GM19328 (cell line): ENCODE results near the gene BICC1.

Experiments used
- ATAC-seq: cut with Tn5 transposase; IDR thresholded peaks from one replicate; pipeline ENCODE4 v1.9.1; 2021; ENCODE audit warnings: mild to moderate bottlenecking, moderate library complexity; ENCODE audit not compliant: unreplicated experiment

BICC1 gene

DNA sequence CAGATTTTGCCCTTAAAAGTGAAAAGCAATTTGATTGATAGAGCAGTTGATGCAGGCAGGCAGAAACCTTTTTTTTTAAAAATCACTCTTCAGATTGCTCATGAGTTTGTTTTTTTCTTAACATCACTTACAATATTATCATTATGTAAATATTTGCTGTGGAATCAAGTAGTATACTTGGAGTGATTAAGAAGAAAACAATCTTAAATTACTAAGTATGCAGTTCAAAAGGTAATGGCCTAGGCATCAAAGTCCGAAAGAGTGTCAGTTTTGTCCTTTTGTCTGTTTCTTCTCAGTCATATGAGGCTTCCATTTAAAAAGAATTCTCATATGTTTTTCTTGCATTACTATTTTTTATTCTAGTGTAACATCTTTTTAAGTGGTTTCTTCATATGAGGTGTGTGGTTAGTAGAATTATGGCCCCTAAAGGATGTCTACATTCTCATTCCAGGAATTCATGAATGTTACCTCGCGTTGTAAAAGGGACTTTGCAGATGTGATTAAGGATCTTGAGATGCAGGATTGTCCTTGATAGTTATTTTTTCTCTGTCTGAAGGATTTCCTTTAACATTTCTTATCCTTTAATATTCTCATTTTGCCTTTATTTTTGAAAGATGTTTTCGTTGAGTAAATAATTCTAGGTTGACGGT is 44.0 kb downstream of the BICC1 start:
- ATAC-seq = no peak

DNA sequence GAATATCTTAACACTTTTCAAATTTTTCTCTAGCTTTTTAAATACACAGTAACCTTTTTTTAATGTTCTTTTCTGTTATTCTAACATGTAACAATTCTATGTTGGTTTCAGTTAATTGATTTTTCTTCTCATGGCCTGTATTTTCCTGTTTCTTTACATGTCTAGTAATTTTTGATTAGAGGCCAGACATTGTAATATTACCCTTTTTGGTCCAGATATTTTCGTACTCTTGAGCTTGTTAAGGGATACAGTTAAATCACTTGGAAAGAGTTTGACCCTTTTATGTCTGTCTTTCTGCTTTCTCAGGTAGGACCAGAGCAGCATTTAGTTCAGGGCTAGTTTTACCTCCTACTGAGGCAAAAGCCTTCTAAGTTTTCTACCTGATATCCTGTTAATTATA is 45.0 kb downstream of the BICC1 start:
- ATAC-seq = no peak

DNA sequence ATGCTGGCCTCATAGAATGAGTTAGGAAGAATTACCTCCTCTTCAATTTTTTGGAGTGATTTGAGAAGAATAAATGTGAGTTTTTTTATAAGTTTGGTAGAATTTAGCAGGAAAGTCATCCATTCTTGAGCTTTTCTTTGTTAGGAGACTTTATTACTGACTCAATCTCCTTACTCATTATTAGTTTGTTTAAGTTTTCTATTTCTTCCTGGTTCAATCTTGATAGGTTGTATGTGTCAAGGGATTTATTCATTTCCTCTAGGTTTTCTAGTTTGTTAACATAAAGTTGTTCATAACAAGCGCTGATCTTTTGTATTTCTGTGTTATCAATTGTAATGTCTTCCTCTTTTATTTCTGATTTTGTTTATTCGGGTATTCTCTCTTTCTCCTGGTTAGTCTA is 47.4 kb downstream of the BICC1 start:
- no peak for ATAC-seq

DNA sequence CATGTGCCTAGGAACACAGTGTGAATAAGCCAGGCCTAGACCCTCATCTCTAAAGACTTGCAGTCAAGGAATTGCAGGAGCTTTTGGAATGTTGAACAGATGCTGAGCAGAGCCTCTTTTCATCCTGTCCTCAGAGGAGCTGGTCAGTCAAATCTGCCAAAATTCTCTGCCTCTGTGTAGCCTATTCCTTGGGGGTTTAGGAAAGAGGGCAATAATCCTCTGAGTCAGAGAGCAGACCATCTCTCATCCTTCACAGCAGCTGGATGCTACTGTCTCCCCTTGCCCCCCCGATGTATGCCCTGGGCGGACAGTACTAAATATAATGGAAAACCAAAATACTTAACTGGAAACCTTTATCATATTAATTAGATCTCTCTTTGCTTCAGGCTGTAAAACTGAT is 52.6 kb downstream of the BICC1 start:
- no peak for ATAC-seq

DNA sequence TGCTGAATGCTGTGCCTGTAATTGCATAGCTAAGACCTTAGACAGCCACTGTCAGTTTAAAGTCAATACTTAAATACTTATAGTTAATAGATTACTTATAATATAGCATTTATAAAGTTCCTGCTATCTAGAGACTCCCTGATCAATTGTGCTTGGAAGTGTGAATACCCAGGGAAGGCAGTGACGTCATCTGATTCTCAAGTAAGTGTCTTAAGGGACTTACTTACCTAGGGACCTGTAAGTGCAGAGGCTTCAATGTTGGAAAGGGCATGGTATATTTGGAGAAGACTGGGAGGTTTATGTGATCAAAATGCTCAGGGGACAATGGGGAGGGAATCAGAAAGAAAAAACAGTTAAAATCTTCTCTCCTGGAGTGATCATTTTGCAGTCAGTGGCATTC is 55.0 kb downstream of the BICC1 start:
- ATAC-seq = no peak

DNA sequence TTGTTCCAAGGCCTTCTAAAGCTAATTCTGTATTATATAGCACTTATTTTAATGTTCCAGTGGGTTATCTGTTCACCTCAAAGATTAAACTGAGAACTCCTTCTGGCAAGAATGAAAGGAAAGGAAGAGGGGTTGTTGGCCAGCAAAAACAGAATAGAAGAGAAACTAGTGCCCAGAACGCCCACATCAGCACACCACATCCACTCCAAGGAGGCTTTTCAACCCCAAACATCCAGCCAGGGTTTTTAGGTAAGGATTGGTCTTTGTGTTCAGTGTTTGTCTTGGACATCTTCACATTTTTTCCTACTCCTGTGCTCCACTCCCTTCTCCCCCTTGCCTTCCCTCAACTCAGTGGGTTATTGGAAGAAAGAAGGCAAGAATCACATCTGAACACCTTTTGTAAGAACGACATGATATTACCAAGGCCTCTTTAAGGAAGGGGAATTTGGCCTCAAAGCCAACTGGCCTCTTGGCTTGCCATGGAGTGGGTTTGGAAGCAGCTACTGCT is 55.8 kb downstream of the BICC1 start:
- no peak for ATAC-seq

DNA sequence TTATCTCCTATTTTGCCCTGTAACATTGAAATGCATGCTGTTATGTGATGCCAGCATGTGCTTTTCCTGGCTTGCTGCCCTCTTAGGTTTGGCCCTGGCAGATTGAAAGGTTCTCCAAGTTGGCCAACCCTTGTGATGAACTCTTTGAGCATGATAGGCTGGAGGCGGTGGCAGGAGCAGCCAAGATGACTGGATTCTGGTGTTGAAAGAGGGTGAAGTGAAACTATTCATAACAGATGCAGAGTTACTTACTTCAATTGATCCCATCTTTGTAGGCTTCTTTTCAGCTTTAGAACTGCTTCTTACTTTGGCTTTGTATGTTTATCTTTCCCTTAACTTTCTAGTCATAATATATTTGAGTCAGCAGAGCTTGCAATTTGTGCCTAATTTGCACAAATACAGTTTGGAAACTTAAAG is 57.6 kb downstream of the BICC1 start:
- ATAC-seq = no peak

DNA sequence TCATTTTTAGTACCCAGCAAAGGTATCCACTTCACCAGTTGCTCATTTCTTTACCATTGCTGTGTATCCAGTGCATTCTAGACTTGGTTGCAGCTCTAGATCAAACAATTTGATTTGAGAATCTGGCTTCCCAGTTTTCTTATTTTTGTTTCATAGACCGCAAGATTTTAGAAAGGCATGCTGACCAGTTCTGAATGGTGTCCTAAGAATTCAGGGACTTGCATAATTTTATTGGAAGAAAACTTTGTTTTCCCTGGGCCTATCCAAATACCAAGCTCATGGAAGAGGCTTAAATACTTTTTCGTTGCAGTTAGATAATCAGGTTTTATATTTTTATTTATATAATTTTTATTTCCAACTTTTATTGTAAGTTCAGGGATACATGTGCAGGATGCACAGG is 58.3 kb downstream of the BICC1 start:
- no peak for ATAC-seq

DNA sequence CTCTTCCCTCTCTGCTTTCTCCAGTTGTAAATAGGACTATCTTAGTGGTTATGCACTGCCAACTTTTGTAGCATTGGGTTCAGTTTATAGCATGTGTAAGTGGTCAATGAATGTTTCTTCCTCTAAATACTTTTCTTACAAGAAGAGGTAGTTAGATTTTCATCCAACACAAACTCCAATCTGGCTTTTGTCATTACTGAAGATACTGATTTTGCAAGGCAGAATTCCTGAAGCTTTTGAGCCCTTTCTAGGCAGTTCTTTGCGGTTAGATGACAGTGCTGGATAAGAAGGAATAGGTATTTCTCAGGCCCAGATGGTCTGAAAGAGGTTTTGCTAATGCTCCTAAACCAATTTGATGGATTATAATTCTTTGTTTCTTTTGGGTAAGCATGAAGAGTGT is 60.5 kb downstream of the BICC1 start:
- no peak for ATAC-seq

DNA sequence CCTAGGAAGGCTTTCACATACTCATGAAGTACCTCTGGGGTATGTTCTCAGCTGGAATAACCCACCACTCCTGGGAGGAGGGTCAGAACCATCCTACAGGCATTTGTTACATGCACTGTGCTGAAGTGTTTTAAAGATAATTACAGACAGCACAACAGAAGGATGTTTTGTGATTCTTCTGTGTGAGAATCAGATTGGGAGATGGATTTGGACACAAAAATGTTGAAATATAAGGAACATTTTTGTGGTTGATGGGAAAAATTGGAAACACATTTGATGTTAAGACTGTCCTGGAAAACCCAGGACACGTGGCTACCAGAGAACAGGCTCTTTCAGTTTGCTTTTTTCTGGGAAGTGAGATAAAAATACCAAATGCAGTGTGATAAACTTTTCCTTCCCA is 61.4 kb downstream of the BICC1 start:
- no peak for ATAC-seq

DNA sequence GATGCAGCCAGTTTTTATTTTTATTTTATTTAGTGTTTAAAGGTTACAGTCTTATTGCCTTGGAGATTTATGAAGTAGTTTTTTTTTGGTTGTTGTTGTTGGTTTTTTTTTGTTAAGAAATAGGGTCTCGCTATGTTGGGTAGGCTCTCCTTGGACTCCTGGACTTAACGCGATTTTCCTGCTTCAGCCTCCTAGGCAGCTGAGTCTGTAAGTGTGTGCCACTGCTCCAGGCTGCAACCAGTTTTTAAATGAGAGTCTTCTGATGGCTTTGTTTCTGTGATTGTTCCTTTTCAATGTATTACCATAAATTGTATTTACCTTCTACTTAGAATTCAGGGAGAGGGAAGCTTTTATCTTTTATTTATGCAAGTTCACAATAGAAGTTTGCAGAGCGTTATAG is 62.8 kb downstream of the BICC1 start:
- ATAC-seq = no peak

DNA sequence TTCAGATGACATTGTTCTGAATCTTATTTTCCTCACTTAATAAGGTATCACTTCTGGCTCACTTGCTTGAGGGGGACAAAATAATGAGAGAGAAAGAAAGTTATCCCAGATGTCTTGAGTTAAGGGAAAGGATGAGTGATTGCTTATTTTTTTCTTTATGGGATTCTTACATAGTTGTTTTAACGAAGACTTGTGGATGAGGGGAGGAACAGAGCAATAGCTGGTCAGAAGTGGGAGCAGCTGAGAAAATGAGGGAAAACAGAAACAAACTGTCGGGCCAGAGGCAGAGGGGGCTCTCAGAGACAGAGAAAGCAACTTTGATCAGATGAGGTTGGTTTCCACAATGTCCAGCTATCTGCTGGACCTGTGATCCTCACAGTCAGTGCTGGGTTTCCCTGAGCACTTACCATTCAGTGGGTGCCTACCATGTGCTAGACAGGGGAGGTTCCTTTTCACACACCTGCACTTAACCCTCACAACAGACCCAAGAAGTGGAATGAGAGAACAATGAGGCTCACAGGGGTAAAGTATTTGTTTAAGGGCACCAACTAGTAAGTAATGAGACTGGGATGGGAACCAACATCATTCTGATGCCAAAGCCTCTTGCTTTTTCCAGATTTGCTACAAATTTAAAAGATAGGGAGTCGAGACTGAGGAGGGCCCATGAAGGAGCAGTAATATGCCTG is 64.2 kb downstream of the BICC1 start:
- ATAC-seq = no peak

DNA sequence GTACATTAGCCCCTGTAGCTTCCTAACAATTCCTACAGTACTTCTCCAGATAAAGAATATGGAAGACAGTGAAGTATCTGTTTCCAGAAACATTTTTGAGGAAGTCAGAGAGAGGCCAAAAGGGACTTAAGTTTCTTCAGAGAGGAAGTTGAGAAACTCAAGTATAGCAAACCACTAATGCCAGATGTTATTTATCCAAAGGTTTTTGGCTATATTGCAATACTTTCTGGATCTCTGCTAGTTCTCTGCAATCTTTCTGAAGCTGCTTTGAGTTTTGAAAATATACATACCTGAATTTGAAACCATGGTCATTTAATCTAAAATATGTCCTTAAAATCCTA is 64.7 kb downstream of the BICC1 start:
- no peak for ATAC-seq

DNA sequence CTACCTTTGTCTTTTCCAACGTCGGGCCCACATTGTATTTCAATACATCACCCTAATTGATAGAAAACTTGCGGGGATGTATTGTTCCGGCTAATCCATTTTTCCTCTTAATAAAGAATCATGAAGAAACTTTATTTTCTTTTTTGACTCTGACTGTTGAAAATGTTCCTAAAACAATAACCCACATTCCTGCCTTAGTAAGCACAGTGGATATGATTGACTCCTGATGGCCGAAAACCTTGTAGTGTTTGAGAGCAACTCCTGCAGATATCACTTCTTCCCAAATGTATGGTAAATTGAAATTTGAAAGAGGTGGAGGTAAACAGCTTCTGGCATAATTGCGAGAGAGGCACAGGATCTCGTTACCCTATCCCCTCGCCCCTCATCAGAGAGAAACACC is 65.7 kb downstream of the BICC1 start:
- ATAC-seq = no peak

DNA sequence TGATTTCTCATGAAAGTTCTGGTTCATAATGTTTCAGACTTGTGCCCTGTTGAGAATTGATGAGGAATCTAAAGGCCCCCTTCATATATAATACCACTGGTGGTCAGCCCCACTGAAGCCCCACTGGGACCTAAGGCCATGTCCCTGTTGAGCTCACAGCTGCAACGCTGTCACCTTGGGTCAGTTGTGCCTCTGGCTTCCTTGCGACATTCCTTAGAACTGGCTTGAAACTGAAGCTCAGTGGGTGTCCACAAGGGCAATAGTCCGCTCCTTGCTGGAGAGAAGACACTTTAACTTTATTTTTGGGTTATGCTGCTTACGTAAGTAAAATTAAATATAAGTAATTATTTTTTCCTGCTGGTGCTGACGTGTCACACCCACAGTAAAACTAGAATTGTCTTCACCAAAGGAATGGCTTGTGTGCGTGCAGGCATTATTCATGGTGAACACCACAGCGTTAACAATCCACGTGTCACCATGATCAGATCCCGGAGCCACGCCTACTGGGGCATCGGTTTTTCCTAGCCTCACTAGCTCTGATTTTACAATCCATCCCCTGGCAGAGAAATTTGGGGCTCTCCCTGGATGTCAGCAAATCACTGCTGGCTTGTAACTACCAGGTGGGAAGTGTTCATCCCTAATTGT is 66.5 kb downstream of the BICC1 start:
- no peak for ATAC-seq

DNA sequence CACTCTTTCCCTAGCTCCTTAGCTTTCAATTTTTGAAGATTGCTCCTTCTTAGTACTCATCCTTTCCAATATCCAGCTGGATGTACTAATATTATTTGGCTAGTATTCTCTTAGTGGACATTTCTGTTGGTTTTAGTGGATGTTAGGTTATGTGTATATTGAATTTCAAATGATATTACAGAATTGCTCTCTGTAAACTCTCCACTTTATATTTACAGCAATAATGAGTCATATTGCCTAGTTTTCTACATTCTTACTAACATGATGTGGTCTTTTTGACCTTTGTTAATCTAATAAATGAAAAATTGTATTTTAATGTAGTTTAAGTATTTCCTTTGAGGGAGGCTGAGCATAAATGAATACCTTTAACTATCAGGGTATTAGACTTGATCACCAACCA is 69.4 kb downstream of the BICC1 start:
- ATAC-seq = no peak

DNA sequence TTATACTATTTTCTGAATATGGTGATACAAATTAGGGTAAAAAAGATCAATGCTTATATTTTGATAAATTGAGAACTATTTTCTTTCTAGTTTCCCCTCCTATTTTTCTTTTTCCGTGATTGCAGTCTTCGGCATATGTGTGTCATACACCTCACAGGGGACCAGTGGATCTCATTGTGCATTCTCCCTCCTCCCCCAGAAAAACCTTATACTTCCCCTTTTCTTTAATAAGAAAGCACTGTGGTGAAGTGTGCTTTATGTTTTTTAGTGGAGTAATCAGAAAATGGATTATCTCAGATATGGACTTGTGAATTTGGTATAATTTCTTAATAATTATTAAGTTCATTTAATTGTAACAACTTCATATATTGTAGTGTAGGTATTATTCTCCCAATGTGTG is 72.8 kb downstream of the BICC1 start:
- no peak for ATAC-seq

DNA sequence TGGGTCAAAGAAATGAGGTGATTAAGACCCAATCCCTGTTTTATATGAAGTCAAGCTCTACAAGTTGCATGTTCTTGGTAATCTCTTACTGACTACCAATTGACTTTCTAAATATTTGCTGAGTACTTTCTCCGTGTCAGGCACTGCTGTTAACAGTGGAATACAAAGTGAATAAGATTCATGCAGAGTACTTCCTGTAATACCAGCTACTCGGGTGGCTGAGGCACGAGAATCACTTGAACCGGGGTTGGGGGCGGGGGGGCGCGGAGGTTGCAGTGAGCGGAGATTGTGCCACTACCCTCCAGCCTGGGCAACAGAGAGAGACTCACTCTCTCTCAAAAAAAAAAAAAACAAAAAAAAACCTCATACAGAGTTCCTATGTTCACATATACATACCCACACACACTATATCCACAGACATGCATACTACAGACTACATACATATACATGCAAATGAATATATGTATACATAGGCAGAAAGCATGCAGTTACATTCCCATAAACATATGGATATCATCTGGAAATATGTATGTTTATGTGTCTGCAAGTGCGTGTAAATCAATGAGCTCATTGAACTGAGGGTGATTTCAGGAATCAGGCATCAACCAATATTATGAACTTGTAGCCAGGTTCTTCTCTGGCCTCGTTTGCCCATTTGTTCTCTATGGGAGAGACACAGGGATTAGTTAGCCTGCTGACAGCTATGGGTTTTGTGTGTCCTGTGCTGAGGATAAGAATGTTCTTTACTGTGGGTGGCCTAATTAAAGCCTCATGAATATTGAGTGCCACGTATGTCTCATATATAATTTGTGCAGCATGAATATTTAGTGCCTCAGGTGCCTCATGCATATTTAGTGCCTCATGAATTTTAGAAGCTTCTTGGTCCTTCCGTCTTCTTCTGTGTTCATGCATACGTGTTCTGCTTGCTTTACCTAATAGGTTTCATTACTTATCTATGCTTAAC is 73.9 kb downstream of the BICC1 start:
- ATAC-seq = no peak

DNA sequence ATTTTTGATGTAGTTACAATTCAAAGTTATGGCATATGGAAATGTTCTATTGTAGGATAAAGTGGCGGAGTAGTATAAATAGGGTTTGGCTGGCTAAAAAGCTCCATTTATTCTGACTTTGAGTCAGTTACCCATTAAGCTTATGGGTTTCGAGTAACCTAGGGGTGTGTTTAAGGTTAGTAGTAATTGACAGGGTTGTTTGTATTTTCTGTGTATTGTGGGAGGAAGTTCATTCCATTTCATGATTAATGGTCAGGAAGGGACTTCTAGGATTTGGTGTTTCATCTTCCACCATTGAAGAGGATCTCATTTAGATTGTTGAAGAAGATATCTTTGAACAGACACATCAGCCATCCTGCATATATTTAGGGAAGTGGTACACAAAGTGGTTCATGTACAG is 75.0 kb downstream of the BICC1 start:
- no peak for ATAC-seq

DNA sequence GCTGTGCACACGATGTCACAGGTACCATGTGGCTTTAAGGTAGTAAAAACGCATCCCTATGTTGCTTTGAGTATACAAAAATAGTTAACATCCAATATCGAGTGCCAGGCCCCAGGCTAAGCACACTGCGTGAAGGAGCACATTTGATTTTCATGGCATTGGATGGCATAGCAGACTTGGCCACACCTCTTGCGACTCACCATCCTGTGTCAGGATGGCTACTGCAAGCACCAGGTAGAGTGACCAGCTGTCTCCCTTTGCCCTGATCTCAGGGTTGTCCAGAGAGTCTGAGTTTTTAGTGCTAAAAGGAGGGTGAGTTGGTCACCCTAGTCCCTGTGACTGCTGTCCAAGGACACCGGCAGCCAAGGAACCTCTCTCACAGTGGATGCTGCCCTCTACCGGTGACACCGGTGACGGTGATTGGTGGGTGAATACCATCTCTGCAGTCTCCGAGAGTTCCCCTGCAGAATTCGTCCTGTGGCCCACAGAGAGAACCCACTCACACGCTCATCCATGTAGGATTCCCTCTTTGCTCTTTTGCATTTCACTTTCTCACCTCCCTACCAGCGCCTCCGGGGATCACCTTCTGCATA is 76.1 kb downstream of the BICC1 start:
- no peak for ATAC-seq
